Measurements from ENCODE around the gene ZMPSTE24. TPM values are rescaled to one million over a fixed set of nuclear protein-coding genes. Genes with fewer than 3 reads are reported as not detected.
"Not testable (repeated sequence)": the region's sequence is repeated elsewhere in the genome, so short reads cannot be mapped to it uniquely, and the experiment has no call there.

The ZMPSTE24 gene
- total RNA-seq, 1 donor from 2014 or later: 29.0 TPM

DNA sequence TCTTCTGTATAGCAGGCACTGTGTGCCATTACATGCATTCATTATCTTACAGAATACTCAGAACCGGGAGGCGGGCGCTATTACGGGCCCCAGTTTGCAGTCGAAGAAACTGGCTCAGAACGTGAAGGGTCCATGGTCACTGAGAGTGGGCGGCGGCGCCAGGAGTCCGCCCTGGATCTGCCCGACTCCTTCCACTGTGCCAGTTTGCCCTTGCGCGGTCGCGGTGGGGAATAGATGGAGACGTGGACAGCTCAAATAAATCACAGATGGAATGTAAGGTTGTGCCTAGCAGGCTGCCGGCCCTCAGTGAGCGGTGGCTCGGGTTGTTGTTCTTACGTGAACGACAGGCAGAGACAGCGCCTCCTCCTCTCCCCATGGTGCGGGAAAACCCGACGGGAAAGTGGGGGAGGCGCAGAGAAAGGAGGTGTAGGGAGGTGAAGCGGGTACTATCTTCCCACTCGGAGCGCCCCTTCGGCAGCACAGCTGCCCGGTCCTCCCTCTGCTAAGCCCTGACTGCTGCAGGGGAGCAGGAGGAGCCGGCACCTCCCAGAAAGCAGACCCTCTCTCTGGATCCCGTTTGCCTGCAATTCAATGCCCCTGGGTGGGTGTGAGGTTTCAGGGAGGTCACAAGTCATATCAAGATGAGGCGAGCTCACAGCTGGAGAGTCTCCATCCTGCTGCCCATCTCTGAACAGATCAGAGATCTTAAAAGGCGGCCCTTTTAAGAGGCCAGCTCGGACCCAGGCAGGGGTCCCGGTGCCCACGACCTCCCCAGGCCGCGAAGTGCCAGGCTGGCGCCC lies 58.0 kb downstream of the ZMPSTE24 start:
- peak in 1 of 2 experiments; percentile 51 for DNase-seq (ENCODE audit: low spot score in 2 of 2, unreplicated experiment in 2 of 2)

DNA sequence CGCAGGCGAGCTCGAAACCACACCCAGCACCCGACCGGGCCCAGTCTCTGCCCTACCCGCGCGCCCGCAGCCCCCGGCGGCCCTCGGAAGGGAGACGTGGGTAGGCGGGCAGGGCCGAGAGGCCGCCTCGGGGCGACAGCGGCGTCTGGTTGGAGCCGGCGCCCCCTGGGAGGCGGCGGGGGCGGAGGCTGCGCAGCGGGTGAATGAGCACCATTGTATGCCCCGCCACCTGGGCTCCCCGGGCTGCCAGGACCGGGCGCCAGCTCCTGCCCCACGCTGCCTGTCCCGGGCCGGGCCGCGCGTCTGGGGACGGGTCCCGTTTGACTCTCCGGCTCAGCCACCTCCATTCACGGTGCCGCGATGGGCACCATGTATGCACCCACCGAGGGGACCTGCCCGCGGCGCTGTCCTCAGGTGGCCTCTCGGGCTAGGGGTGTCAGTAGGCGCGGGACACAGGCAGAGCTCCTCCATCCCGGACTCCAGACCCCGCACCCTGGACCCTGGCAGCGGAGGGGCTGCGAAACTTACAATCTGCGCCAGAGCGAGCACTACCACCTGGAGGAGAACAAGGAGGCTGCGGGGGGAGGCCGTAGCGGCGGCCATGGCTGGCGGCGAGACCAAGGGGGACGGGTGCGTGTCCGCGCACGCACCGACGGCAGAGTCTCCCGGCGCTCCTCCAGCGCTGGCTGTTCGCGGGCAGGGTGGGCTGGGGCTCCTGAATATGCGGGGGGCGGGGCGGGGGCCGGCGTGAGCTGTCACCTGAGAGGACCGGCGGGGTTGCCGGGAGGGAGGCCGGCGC lies 58.8 kb downstream of the ZMPSTE24 start, which contains the start of gene COL9A2:
Gene COL9A2 (minus strand): TSS at position 692 of the 799 bp plus-strand sequence. CDS start 89 bp downstream, at position 603.
- Mint-ChIP-seq H3K4me1 (peaks cover 12% of the 10 kb centered on the region), H3K36me3 (no peaks in the 10 kb centered on the region), H3K27me3 (ENCODE audit: low read depth) (peaks cover 35% of the 10 kb centered on the region), H3K27ac (no peak within 1 kb of the TSS), H3K9me3 (no peaks in the 10 kb centered on the region), H3K4me3 (peak within 1 kb of the TSS; percentile 73)
- peak in 1 of 2 experiments; percentile 63 for DNase-seq (ENCODE audit: low spot score in 2 of 2, unreplicated experiment in 2 of 2)
- TF ChIP-seq, protein P1, sequence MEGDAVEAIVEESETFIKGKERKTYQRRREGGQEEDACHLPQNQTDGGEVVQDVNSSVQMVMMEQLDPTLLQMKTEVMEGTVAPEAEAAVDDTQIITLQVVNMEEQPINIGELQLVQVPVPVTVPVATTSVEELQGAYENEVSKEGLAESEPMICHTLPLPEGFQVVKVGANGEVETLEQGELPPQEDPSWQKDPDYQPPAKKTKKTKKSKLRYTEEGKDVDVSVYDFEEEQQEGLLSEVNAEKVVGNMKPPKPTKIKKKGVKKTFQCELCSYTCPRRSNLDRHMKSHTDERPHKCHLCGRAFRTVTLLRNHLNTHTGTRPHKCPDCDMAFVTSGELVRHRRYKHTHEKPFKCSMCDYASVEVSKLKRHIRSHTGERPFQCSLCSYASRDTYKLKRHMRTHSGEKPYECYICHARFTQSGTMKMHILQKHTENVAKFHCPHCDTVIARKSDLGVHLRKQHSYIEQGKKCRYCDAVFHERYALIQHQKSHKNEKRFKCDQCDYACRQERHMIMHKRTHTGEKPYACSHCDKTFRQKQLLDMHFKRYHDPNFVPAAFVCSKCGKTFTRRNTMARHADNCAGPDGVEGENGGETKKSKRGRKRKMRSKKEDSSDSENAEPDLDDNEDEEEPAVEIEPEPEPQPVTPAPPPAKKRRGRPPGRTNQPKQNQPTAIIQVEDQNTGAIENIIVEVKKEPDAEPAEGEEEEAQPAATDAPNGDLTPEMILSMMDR (IDR thresholded peaks at IDR 0.05; ENCODE audit: unreplicated experiment): no peak

More for the DNA sequence above, 58.0 kb downstream of the ZMPSTE24 start:
- H3K9me3 Mint-ChIP-seq: no peaks in the 10 kb centered on the region
- H3K36me3 Mint-ChIP-seq: no peaks in the 10 kb centered on the region
- H3K27me3 Mint-ChIP-seq (ENCODE audit: low read depth): peaks cover 35% of the 10 kb centered on the region
- TF ChIP-seq, protein P1 (IDR thresholded peaks at IDR 0.05; ENCODE audit: unreplicated experiment): no peak
- H3K4me3 Mint-ChIP-seq: peak overlapping the region; percentile 73
- H3K4me1 Mint-ChIP-seq: peaks cover 12% of the 10 kb centered on the region
- peak overlapping the region; percentile 81 for H3K27ac Mint-ChIP-seq

DNA sequence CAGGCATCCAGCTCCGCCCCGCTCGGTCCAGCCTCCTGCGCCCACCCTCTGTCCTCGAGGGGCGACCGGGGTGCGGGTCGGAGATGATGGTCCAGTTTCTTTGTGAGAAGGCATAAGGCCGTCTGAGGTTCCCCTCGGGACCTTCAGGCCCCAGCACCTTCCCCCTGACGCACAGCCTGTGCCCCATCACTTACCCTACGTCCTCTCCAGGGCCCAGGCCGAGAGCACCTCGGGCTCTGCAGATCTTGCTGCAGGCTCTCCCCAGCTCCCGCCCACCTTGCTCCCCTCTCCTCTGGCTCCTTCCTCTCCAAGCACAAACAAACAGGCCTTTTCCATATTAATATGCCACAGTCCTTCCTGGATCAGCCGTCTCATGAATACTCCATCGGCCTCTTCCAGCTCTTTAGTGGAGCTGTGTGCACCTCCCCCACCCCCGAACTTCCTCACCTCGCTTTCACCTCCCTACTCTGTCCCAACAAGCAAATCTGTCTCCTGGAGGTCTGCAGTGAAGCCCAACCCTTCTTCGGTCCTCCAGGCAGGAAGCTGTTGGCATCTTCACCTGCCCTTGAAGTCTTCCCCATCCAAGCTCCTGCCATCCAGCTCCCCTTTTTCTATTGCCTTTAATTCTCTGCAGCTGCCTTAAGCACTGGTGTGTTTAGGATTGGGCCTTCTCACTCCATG lies 59.5 kb downstream of the ZMPSTE24 start:
- Mint-ChIP-seq H3K27me3 (ENCODE audit: low read depth) (peaks cover 35% of the 10 kb centered on the region), H3K36me3 (no peaks in the 10 kb centered on the region), H3K4me3 (peak overlapping the region; percentile 60), H3K27ac (no peak overlapping the region), H3K9me3 (no peaks in the 10 kb centered on the region), H3K4me1 (peaks cover 12% of the 10 kb centered on the region)
- no peak for DNase-seq (ENCODE audit: low spot score in 2 of 2, unreplicated experiment in 2 of 2)
- TF ChIP-seq, protein P1 (IDR thresholded peaks at IDR 0.05; ENCODE audit: unreplicated experiment): no peak

DNA sequence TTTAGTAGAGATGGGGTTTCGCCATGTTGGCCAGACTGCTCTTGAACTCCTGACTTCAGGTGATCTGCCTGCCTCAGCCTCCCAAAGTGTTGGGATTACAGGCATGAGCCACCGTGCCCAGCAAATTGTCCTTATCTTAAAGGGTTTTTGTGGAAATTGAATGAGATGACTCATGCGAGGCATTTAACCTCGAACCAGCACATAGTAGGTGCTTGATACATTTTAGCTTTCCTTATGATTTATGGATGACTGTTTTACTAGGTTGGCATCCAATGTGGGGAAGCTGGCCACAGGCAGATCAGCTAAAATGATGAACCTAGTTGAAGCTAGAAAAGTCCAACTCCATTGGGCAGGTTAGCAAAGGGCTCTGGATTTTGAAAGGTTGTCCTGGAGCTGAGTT lies 60.4 kb downstream of the ZMPSTE24 start:
- no peaks in the 10 kb centered on the region for H3K9me3 Mint-ChIP-seq
- no peak for DNase-seq (ENCODE audit: low spot score in 2 of 2, unreplicated experiment in 2 of 2)
- H3K4me1 Mint-ChIP-seq: peaks cover 12% of the 10 kb centered on the region
- H3K27ac Mint-ChIP-seq: no peak overlapping the region
- TF ChIP-seq, protein P1 (IDR thresholded peaks at IDR 0.05; ENCODE audit: unreplicated experiment): no peak
- H3K36me3 Mint-ChIP-seq: no peaks in the 10 kb centered on the region
- no peak overlapping the region for H3K4me3 Mint-ChIP-seq
- H3K27me3 Mint-ChIP-seq (ENCODE audit: low read depth): peaks cover 35% of the 10 kb centered on the region

DNA sequence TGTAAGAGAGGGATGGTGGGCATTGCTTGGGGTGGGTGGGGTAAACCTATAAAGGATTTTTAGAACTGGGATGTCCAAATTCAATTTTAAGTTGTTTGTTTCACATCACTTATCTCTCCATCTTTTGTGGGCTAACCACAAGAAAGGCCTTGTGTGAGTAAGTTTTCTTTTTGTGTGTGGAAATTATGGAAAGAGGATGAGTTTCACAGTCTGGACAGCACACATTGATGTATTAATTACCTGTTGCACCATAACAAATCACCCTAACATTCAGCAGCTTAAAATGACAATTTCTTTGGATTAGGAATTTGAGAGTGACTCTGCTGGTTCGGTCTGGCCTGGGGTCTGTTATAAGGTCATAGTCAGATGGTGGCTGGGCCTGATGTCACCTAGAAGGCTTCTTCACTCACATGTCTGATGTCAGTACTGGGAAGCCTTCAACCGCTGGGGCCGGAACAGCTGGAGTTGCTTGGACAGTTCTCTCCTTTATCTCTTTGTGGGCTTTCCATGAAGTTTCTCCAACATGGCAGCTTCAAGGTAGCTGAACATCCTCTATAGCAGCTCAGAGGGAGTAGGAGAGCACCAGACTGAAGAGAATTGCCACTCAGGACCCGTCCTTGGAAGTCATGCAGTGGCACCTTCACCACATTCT lies 61.1 kb downstream of the ZMPSTE24 start:
- Mint-ChIP-seq H3K27me3 (ENCODE audit: low read depth) (peaks cover 40% of the 10 kb centered on the region), H3K4me3 (no peak overlapping the region)

DNA sequence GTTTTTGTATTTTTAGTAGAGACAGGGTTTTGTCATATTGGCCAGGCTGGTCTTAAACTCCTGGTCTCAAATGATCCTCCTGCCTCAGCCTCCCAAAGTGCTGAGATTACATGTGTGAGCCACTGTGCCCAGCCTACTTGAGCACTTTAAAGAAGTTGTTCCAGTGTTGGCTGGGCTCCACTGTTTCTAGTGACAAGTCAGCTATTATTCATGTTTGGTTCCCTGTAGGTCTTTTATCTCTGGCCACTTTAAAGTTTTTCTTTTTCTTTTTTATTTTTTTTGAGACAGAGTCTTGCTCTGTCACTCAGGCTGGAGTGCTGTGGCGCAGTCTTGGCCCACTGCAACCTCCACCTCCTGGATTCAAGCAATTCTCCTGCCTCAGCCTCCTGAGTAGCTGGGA lies 73.4 kb downstream of the ZMPSTE24 start:
- not testable (repeated sequence) for H3K36me3 Mint-ChIP-seq; H3K4me3 Mint-ChIP-seq; H3K4me1 Mint-ChIP-seq; H3K27me3 Mint-ChIP-seq (ENCODE audit: low read depth); H3K27ac Mint-ChIP-seq; DNase-seq (ENCODE audit: low spot score in 2 of 2, unreplicated experiment in 2 of 2)
- H3K9me3 Mint-ChIP-seq: peaks cover 24% of the 10 kb centered on the region

More for the DNA sequence above, 61.1 kb downstream of the ZMPSTE24 start:
- TF ChIP-seq, protein P1 (IDR thresholded peaks at IDR 0.05; ENCODE audit: unreplicated experiment): no peak
- no peak for DNase-seq (ENCODE audit: low spot score in 2 of 2, unreplicated experiment in 2 of 2)
- H3K9me3 Mint-ChIP-seq: no peaks in the 10 kb centered on the region
- H3K36me3 Mint-ChIP-seq: no peaks in the 10 kb centered on the region
- peaks cover 12% of the 10 kb centered on the region for H3K4me1 Mint-ChIP-seq
- H3K27ac Mint-ChIP-seq: no peak overlapping the region

All from mesothelial cell of epicardium (in vitro differentiated cells).